ENCODE measurements around the gene SMARCD3.

The SMARCD3 gene

DNA sequence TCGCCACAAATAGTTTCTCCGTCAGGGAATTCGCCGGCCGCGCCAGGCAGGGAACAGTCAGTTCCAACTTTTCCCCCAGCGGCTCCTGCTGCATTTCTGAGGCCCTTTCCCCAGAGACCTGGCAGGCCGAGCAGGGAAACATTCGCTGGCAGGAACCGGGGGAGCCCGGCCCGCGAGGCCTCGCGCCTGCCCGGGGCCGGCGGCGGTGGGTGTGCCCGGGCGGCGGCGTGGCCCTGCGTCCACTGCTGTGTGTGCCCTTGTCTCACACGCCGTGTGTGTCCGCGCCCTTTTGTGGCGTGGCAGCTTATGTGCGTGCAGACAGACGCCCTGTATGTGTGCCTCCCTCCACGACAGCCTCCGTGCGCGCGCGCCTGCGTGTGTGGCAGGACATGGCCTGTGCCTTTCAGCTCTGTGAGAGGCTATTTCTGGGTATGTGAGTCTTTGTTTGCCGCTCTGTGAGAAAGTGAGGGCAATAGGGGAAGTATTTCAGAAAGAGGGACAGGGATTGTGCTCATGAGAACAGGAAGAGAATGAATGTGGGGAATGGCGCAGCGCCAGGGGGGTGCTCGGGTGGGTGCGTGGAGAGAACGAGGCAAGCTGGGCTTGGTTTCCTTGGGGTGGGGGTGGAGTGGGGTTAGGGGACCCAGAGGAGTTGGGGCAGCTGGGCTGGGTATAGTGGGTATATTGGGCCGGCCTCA lies 689 bp upstream of the SMARCD3 start:
- peak; percentile 73 for DNase-seq (ENCODE audit: low read depth)
- peak overlapping the region; percentile 73 for H3K4me3 ChIP-seq (ENCODE audit: low read length)
- TF ChIP-seq, protein P1, sequence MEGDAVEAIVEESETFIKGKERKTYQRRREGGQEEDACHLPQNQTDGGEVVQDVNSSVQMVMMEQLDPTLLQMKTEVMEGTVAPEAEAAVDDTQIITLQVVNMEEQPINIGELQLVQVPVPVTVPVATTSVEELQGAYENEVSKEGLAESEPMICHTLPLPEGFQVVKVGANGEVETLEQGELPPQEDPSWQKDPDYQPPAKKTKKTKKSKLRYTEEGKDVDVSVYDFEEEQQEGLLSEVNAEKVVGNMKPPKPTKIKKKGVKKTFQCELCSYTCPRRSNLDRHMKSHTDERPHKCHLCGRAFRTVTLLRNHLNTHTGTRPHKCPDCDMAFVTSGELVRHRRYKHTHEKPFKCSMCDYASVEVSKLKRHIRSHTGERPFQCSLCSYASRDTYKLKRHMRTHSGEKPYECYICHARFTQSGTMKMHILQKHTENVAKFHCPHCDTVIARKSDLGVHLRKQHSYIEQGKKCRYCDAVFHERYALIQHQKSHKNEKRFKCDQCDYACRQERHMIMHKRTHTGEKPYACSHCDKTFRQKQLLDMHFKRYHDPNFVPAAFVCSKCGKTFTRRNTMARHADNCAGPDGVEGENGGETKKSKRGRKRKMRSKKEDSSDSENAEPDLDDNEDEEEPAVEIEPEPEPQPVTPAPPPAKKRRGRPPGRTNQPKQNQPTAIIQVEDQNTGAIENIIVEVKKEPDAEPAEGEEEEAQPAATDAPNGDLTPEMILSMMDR (conservative IDR thresholded peaks at IDR 0.05; ENCODE audit: low read length) = no peak

DNA sequence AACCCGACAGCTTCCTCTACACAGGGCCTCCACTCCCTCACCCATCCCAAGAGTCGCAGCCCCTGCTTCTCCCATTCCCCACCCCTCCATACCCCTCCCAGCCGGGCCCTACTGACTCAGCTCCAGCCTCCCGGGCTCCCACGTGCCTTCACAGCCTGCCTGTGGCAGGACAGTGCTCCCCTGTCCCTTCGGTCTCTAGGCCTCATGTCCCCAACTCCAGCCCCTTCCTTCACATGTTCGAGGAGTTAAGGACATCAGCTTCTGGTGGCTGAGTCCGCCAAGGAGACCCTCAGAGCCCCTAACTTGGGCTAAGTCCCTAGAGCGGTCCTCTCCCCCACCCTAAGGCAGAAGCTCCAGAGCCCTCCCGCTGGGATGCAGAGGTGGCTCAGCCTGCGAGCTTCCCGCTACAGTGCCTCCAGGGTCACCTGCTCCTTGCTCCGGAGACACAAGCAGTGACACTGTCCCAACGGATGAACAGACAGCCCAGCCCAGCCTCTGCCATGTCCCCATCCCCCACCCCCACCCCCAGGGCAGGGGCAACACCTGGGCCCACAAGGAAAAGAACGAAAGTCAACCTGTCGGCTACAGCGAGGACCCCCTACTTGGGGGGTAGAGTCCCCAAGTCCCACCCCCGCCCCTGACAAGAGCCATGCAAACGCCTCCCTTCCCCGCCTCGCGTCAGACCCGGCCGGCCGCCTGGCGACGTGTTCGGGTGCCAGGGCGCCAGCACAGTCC lies 716 bp downstream of the SMARCD3 start:
- H3K4me3 ChIP-seq (ENCODE audit: low read length) = peak overlapping the region; percentile 73
- TF ChIP-seq, protein P1 (conservative IDR thresholded peaks at IDR 0.05; ENCODE audit: low read length) = no peak

DNA sequence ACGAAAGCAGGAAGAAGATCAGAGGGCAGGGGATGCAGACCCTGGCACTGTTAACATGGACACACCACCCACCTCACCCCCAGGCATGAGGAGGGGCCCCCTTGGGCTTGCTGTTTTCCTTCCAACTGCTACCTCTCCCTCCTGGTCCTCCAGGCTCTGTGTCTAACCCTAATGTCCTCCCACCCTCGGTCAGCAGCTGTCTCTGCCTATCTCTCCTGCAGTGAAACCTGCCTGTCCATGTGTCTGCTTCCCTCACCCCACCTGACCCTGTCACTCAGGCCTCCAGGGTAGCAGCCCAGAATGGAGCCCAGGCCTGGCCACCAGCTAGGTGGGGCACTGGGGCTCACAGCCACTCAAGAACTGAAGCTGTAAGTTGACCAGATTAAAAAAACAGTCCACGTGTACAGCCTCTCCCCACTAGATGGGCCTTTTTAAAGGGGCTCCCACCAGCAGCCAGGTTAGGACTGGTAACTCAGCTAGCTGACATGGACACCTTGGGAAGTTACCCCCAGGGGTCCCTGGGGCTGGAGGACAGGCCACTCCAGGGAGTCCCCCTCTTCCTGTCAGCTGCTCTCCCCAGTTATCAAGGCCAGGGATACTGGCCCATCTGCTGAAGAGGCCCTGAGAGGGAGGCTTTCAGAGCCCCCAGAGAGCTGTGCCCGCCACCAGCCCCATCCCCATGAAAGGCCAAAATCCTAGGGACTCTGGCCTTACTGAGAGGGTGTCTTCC lies 1.5 kb downstream of the SMARCD3 start:
- H3K4me3 ChIP-seq (ENCODE audit: low read length) = peak overlapping the region; percentile 73
- no peak for DNase-seq (ENCODE audit: low read depth)
- TF ChIP-seq, protein P1 (conservative IDR thresholded peaks at IDR 0.05; ENCODE audit: low read length) = no peak

More for the DNA sequence above, 716 bp downstream of the SMARCD3 start:
- no peak for DNase-seq (ENCODE audit: low read depth)

DNA sequence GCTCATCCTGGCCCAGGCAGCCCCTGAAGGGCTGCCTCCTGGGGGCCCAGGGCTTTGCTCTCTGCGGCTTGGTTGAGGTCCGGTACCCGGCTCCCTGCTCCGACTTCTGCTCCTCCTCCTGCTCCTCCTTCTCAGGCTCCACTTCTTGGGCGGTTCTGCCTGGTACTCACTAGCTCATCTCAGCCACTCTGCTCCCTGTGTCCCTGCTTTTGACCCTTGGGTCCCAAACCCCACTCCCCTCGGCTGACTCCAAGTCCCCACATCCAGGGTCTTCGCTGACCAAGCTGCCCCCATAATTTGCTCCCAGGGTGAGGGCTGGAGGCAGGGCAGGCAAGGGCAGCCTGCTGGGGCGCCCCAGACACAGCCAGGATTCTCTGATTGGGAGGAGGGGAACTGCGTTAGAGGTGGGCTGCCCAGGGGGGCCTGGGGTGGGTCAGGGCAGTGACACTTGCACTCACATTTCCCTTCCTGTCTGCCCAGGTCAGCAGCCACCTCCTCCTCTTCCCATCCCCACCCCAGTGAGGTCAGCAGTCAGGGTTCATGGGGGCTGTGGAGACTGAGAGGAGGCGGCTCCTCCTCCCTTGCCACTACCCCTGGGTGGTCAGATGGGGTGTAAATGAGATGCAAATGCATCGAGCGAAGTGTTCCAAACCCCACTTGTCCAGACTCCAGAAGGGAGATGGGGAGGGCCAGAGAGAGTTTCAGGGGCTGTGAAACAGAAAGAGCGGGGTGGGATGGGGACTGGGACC lies 2.2 kb downstream of the SMARCD3 start:
- DNase-seq (ENCODE audit: low read depth) = no peak
- H3K4me3 ChIP-seq (ENCODE audit: low read length) = peak overlapping the region; percentile 73

DNA sequence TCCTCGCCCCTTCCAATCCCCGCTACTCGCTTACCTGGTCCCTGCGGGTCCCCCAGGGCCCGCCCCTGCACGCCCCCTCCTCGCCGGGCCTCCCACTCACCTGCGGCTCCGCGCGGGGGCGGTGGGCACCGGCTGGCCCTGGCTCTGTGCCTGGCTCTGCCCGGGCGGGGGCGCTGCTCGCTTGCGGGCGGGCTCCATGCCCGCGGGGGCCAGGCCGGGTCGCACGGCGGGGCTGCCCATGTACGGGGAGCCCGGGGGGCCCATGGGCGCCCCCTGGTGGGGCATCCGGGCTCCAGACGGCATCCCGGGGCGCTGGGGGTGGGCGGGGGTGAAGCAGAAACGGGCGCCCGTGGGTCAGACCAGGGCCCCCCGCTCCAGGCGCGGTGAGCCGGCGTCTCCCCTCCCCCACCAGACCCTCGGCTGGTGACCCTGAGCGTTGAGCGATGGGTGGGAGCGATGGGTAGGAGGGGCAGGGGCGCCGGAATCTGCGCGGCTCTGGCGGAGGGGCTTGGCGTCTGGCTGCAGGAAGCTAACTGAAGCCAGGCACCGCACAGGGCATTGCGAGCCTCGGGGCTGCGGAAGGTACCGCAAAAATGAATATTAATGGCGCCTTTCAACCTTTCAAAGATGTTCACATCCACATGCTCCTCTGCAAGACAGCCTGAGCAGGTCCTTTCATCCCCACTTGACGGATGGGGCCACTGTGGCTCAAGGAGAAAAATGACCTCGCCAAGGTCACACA lies 3.0 kb downstream of the SMARCD3 start:
- DNase-seq (ENCODE audit: low read depth) = no peak
- TF ChIP-seq, protein P1 (conservative IDR thresholded peaks at IDR 0.05; ENCODE audit: low read length) = peak; percentile 37; the same call in 1 of the 2 replicates
- H3K4me3 ChIP-seq (ENCODE audit: low read length) = peak overlapping the region; percentile 41

More for the DNA sequence above, 2.2 kb downstream of the SMARCD3 start:
- TF ChIP-seq, protein P1 (conservative IDR thresholded peaks at IDR 0.05; ENCODE audit: low read length) = no peak

DNA sequence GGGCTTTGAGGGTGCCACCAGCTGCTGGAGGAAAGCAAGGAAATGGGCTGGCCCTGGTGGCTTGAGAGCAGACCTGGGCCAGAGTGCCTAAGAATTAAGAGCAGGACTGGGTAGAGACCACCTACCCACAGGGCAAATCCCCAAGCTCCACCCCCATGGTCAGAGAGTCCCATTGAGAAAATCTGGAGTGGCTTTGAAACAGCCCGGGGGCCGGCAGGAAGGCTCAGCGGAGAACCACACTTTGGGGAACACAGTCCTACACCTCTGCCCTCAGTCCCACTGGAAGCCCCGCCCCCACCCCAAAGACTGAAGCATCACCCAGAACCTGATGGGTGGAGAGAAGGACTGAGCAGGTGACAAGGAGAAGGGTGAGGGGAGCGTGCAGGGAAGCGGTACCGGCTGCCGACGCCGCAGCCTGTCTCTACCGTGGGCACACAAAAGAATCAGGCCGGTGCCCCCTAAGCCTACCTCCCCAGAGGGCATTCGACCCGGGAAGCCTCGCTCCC lies 3.6 kb downstream of the SMARCD3 start:
- H3K4me3 ChIP-seq (ENCODE audit: low read length) = peak overlapping the region; percentile 41
- TF ChIP-seq, protein P1 (conservative IDR thresholded peaks at IDR 0.05; ENCODE audit: low read length) = no peak
- no peak for DNase-seq (ENCODE audit: low read depth)

Data from AG10803 (cell line).